ENCODE results near the gene HMMR.

HMMR gene

DNA sequence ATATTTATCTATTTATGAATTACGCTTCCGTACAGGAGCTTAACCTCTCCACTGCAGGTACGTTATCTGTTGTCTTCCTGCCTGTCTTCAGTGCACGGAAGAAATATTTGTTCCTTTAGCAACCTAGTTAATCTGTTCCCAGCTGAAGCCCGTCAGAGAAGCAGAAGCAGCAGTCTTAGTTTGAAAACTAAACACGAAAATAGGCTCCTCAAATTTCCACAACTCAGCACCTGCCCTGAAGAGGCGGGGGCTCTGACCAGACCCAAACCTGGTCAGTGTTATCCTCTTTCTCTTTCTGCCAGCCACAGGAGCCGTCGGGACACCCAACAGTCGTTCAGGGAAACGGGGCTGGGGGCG is 992 bp upstream of the HMMR start:
- no peak for DNase-seq (ENCODE audit: low spot score)

- DNase-seq (ENCODE audit: low spot score) = peak; percentile 99
Measured at GRCh38 chr5:163459819-163460561, 442 bp upstream of the HMMR start, which contains the start of gene NUDCD2. Gene NUDCD2, minus strand, starts transcription at chr5:163460102. Its CDS starts 52 bp downstream, at chr5:163460050.

GRCh38 chr5:163463063-163463435 is 2.6 kb downstream of the HMMR start:
- DNase-seq (ENCODE audit: low spot score) = no peak

DNA sequence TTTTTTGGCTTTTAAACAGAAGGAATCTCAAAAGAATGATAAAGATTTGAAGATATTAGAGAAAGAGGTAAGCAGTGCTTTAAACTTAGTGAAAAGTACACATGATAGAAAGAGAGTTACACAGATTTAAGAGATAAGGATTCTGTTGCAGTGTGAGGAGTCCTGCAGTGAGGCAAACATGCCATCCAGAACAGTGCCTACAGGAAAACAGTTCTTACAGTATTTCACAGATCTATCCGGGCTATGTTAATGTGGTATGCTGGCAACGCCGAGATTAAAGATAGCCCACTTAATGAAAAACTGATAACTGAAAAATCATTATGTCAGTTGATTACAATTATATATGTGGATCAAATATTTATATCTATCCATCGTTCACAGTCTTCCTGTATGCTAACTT is 7.2 kb downstream of the HMMR start:
- no peak for DNase-seq (ENCODE audit: low spot score)

DNA sequence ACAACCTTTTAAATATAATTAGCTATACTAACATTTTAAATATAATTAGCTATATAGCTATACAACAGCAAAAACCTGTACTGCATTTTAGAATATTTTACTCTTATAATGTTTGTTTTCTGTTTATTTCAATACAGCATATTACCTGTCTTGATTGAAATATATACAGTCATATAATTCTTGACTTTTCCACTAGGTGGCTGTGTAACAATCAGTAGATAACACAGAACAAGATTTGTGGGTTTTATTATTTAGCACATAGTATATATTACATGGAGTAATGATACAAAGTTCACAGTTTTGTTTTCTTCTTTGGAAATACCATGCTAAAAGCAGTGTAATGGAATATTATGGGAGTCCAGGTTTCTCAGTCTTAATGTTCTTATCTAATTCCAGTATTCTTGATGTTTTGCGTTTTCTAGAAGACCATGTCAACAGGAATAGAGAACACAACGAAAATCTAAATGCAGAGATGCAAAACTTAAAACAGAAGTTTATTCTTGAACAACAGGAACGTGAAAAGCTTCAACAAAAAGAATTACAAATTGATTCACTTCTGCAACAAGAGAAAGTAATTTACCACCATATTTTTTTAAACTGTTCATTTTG is 13.3 kb downstream of the HMMR start:
- DNase-seq (ENCODE audit: low spot score) = peak; percentile 28

DNA sequence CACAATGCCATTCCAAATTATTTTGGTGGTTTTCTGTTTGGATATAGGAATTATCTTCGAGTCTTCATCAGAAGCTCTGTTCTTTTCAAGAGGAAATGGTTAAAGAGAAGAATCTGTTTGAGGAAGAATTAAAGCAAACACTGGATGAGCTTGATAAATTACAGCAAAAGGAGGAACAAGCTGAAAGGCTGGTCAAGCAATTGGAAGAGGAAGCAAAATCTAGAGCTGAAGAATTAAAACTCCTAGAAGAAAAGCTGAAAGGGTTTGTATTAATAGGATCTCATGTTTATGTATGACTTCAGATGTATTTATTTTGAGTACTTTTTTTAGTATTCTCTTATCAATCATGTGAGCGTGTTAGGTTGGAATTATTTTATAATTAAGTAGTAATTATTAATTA is 15.0 kb downstream of the HMMR start:
- no peak for DNase-seq (ENCODE audit: low spot score)

GRCh38 chr5:163478126-163478981 is 17.9 kb downstream of the HMMR start:
- DNase-seq (ENCODE audit: low spot score) = no peak

GRCh38 chr5:163478982-163479271 is 18.5 kb downstream of the HMMR start:
- no peak for DNase-seq (ENCODE audit: low spot score)

DNA sequence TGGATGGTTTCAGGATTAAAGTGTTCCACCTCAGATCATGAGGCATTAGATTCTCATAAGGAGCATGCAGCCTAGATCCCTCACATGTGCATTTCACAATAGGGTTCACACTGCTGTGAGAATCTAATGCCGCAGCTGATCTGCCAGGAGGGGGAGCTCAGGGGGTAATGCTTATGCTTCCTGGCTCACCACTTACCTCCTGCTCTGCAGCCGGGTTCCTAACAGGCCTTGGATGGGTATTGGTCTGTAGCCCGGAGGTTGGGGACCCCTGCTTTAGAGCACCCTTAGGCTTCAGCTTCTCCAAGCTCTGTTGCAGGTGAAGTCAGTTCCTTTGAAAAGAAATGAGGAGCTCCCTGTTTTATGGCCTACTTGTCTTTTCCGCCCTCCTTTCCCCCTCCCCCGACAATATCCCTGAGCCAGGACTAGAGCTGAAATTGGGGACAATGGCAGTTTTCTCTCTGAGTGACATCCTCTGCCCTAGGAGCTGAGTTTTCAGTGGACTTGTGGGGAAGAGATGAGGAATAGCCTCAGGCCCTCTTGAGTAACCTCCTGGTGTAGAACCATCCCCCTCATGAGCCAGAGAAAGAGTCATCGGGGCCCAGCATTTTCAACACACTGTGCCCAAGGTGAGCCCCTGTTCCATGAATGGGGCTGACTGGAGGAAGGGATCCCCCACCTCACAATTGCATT is 28.8 kb downstream of the HMMR start:
- no peak for DNase-seq (ENCODE audit: low spot score)

DNA sequence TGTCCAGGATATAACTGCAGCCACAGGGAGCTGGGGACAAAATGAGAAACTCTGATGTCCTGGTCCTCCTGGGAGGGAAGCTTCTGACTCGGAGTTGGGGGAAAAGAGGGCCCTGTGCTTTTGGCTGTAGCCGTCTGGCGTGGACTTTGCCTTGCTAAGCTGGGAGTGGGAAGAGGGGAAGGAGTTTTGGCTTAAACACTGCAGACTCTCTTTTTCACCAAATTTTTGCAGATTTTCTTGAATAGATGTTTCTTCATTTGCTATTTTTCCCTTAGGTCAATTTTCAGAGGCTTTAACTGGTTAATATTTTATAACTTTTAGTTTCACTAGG is 29.3 kb downstream of the HMMR start:
- DNase-seq (ENCODE audit: low spot score) = no peak

DNA sequence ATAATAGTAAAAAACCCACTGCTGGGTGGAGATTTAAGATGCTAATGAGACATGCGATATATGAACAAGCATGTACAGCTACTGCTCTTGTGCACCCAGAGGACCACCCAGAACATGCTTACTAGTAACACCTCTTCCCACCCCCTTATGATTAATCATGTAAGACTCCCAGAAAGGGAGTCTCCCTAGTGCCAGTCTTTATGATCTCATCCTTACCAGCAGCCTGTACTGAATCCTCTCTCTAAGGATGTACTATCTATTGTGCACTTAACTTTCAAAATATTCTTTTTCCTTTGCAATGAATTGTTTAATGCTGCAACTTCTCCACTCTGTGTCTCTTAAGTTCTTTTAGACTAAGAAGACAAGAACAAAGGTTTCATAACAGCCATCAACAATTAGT is 35.9 kb downstream of the HMMR start:
- DNase-seq (ENCODE audit: low spot score) = no peak

GRCh38 chr5:163497315-163497714 is 36.9 kb downstream of the HMMR start:
- no peak for DNase-seq (ENCODE audit: low spot score)

DNA sequence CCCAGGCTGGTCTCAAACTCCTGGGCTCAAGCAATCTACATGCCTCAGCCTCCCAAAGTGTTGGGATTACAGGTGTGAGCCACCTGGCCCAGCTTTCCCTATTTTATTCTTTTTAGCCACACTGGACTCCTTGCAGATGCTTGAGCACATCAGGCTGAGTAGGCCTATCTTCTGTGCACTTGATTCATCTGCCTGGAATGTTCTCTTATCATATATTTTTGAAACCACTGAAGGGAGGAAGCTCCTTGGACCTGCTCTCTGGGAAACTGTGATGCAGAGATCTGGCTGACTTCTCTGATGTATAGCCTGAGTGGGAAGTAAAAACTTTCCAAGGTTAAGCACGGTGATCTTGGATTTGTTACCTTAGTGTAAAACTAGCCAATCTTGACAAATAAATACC is 38.5 kb downstream of the HMMR start:
- DNase-seq (ENCODE audit: low spot score) = no peak

GRCh38 chr5:163502521-163502920 is 42.1 kb downstream of the HMMR start:
- DNase-seq (ENCODE audit: low spot score) = no peak

DNA sequence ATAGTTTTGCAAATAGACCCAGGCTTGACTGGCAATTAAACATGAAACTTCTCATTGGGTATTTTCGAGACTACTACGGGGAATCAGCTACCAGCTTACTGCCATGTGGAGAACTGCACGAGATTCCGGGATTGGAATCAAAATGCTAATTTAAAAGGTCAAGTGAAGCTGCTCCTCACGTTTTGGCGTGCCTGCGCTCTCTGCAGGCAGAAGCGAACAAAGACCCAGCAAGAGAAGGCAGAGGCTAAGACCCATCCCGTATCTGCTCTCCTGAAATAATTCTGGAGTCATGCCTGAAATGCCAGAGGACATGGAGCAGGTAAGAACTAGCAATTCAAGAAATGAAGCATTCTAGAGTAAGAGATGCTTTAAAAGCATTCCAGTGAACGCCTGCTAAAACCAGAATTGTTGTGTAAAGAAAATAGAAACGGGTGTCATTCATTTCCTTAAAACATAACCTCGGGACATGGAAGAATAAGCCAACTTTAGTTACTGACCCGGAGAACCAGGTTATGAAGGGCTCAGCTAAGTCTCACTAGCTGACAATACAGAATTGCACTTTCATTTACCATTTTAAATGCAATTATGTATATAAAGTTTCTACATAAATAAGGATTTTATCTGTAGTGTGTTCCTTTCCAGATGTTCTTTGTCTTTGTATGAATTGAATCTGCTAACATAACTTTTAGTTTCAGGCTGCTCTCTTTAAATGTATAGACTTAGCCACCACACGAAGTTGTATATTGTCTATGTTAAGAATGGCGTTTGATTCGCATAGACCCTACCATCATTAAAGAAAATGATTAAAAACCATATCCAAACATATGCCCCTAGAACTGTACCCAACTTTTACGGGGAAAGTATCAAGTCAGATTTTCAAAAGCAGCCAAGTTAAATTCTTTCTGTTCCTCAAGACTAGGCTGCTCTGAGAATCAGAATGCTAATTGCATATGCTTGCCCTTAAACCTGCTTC is 43.0 kb downstream of the HMMR start:
- peak; percentile 80 for DNase-seq (ENCODE audit: low spot score)

DNA sequence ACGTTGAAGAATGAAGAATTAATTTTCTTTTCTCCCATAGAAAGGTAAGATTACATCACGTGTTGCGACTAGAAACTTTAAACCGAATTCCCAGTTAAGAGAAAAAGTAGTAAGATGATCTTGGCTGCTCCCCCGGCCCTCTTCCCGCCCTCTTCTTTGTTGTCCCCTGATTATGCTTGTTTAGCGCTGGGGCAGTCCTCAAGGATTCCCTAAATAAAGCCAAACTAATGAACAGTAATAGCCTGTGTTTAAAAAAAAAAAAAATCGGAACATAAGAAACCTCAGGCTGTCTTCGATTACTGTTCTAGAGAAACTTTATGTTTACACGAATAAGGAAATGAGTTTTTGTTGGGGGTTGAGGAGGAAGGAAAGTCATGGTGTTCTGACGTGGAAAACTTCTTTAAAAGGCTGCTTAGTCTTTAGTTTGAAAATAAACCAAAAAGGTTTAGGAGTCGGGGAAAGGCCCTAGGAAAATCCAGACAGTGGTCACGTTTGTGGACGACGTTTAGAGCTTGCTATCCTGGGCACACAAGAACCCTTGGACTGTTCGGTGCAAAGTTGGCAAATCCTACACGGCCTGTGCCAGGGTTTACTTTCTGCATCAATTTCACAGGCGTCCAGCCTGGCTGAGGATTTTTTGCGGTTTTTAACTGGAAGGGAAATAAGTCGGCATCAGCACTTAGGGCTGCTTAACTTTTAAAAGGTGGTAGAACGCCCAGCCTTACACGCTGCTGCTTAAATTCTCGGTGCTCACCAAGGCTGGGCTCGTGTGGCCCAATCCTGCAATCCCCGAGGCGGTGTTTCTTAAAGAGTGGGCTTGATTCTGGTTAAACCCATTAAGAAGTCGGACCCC is 43.9 kb downstream of the HMMR start:
- DNase-seq (ENCODE audit: low spot score) = peak; percentile 79

DNA sequence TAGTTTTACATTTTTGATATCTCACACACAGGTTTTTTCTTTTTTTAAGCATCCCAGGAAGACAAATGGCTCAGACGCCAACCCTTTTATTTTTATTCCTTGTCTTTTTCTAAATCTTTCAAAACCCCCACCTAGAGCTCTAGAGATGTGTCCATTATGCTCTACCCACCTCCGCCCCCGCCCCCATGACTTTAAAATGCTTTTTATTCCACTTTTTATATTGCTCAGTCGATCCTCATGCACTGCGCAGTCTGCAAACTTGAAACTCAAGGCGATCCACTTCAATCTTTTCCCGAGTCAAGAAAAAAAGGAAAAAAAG is 44.6 kb downstream of the HMMR start:
- DNase-seq (ENCODE audit: low spot score) = no peak

DNA sequence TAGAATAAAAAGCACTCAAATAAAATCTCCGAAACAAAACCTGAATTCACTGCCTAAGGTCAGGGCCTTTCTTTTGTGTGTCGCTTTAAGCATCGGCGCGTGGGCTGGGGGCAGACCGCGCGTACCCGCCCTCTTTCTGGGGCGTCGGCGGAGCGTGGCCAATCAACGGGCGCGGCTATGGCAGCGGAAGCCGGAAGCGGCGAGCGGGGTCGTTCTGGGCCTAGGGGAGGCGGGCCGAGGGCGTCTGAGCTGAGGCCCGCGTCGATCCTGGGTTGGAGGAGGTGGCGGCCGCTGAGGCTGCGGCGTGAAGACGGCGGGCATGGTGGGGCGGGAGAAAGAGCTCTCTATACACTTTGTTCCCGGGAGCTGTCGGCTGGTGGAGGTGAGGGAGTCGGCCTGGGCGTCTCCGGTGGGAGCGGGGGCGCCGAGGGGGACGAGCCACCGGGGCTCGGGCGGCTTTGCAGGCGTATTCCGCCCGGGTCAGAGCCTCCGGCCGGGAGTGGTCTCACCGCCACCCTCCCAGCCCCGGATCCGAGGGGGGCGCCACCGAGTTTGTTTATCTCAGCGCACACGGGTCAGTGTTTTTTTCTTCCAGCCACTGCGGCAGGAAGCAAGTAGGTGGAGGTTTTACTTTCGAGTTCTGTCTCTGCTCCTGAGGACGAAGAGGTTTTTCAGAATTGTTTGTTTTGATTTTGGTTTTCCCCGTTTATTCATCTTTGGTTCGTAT is 45.1 kb downstream of the HMMR start, which contains the start of gene MAT2B:
Gene MAT2B, plus strand, starts transcription at position 252 of the 727 bp plus-strand sequence. Its CDS starts 68 bp downstream, at position 320.
- peak; percentile 94 for DNase-seq (ENCODE audit: low spot score)

DNA sequence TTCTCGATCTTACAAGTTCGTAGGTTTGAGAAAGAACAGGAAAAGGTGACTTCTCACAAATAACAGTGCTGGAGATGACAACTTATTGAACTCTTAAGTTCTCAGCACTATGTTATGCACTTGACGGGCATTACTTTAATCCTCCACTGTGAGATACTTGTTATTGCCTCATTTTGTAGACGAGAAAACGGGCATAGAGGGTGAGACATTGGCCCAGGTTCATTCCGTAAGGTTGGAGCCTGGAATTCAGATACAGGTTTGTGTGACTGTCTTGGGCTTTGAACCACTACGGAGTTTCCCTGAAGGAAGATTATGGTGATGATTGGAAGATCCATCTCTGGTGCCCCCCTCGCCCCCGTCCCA is 45.6 kb downstream of the HMMR start:
- no peak for DNase-seq (ENCODE audit: low spot score)

DNA sequence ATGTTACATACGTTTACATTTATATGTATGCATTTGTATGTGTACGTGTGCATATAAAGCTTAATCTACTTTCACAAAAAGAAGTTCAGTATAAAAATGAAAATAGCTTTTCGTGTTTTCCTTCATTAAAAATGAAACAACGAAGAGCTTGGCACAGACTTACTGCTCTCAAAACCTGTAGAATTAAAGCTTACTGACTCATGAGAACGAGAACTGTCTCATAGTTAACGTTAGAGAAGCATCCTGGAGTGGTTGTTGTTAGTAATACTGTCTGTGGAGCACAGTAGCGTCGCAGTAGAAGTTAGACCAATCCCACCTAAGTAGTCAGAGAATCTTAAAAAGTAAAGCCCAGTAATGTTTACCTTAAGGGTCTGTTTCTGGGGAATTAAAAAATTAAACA is 46.3 kb downstream of the HMMR start:
- DNase-seq (ENCODE audit: low spot score) = peak; percentile 17

All from pons (tissue), 1 donor.